K562 treated with DMSO at 1 percent for 48 hours (cell line): ENCODE results near the gene SORBS2. TPM values are rescaled to one million over a fixed set of nuclear protein-coding genes. Genes with fewer than 3 reads are reported as not detected.

Experiments
- total RNA-seq: library from RNA; unstranded; fragments of 300-600 nt; gene quantifications from 2 replicates; pipeline ENCODE4 v1.2.3, GENCODE V29; 2022; ENCODE audit warnings: low replicate concordance; ENCODE audit errors: extremely low read depth

The SORBS2 gene
- not detected in 2 replicates for total RNA-seq

GRCh38 chr4:185811509-185812364, at the start of gene SORBS2:
TSS of gene SORBS2 (minus strand) at chr4:185812194. CDS start at chr4:185690571, 121,623 bp downstream.

